Measurements from ENCODE around the gene FRAS1. TPM values are rescaled to one million over a fixed set of nuclear protein-coding genes. Genes with fewer than 3 reads are reported as not detected.
"Not testable (repeated sequence)": the region's sequence is repeated elsewhere in the genome, so short reads cannot be mapped to it uniquely, and the experiment has no call there.

The FRAS1 gene
- total and polyA plus RNA-seq, 2 of the 8 experiments (the other 6 are each of a cell fraction or from before 2014, with no cell fraction given): 38.5 to 109 TPM

- H3K9ac ChIP-seq (replicated peaks in 1 of 4; ENCODE audit: extremely low read depth in 1 of 4, low read depth in 3 of 4, low read length in 3 of 4); H2BK20ac ChIP-seq (ENCODE audit: low read length); H3K14ac ChIP-seq (ENCODE audit: insufficient read length); H3K23ac ChIP-seq (ENCODE audit: insufficient read length); H2BK15ac ChIP-seq (ENCODE audit: low read length); H4K20me1 ChIP-seq (replicated peaks in 1 of 2; ENCODE audit: control insufficient read depth in 1 of 2, insufficient read depth in 2 of 2, low read length in 2 of 2); H3K4me1 ChIP-seq (replicated peaks in 1 of 4; ENCODE audit: control insufficient read depth in 3 of 4, insufficient read depth in 4 of 4, low read length in 3 of 4); H3K27me3 ChIP-seq (replicated peaks in 1 of 4; ENCODE audit: control insufficient read depth in 3 of 4, extremely low read depth in 1 of 4, insufficient read depth in 3 of 4, low read length in 3 of 4); H2BK12ac ChIP-seq (ENCODE audit: low read depth, low read length); H4K5ac ChIP-seq (ENCODE audit: insufficient read length, low read depth, low read length); H3K4me2 ChIP-seq (ENCODE audit: insufficient read depth in 1 of 2, low read depth in 2 of 2, low read length in 2 of 2); H3K9me3 ChIP-seq (ENCODE audit: insufficient read depth in 2 of 2, low read depth in 1 of 2, low read length in 1 of 2); H2AK5ac ChIP-seq (ENCODE audit: low read depth, low read length); H4K91ac ChIP-seq (replicated peaks; ENCODE audit: insufficient read length, low read length); H3K18ac ChIP-seq (ENCODE audit: extremely low read depth, low read length); H2BK120ac ChIP-seq (replicated peaks; ENCODE audit: low read depth, low read length); H2BK5ac ChIP-seq (ENCODE audit: low read depth, low read length); H3K4ac ChIP-seq (replicated peaks; ENCODE audit: insufficient read length, low read depth, low read length); H4K8ac ChIP-seq (ENCODE audit: extremely low read depth, insufficient read depth, low read length); H3K79me1 ChIP-seq (ENCODE audit: low read depth, low read length); H3K27ac ChIP-seq (ENCODE audit: low read depth, low read length); H2AFZ ChIP-seq (ENCODE audit: low read length); FAIRE-seq; H3K4me3 ChIP-seq (ENCODE audit: extremely low read depth in 1 of 4, insufficient read depth in 2 of 4, low read depth in 3 of 4, low read length in 4 of 4); H3K56ac ChIP-seq (replicated peaks; ENCODE audit: insufficient read length, low read depth, low read length); H3K79me2 ChIP-seq (ENCODE audit: control insufficient read depth in 1 of 2, insufficient read depth in 2 of 2, low read length in 2 of 2); H3K23me2 ChIP-seq (ENCODE audit: low read depth, low read length): not testable (repeated sequence)
- 61% methylated on average over 10 of the region's 10 CpGs; no CpG with 5 or more reads in 1 of the 2 experiments for WGBS, 2 experiments (ENCODE audit: extremely low coverage in 1 of 2, insufficient coverage in 1 of 2, insufficient read length in 1 of 2, insufficient replicate concordance in 2 of 2, low coverage in 1 of 2, low lambda C conversion rate in 2 of 2, missing lambda C conversion rate in 1 of 2)
- peaks cover 8 to 40% (median 34%) of the 10 kb centered on the region in 4 experiments; a peak in 7 of 8 replicates for H3K36me3 ChIP-seq (ENCODE audit: control insufficient read depth in 2 of 4, insufficient read depth in 4 of 4, low read length in 3 of 4)
- peak; percentile 3 to 50 for DNase-seq (ENCODE audit: low read depth in 1 of 2, low spot score in 2 of 2)
- peak; percentile 29 for TF ChIP-seq ASH2L (IDR thresholded peaks at IDR 0.05; ENCODE audit: low read length)
- ChIA-PET CTCF (ENCODE audit: partially characterized antibody) (interaction anchor here (0.6 to 2.4 kb wide), 4 partner anchors 10 to 546 kb away, joined by 3 to 10 read pairs (median 4); no protein-coding TSS in a partner anchor), POLR2A (ENCODE audit: partially characterized antibody) (interaction anchor here (0.7 to 1.7 kb wide), 3 partner anchors 8 to 136 kb away, joined by 3 to 4 read pairs (median 3); partner anchors contain the start of gene ANXA3)
Measured at GRCh38 chr4:78506260-78506659, 449.1 kb downstream of the FRAS1 start.

All from H1 (cell line).